NCI-H345 treated with DMSO at 0.1 percent for 48 hours (cell line): Measurements from ENCODE around the gene ALCAM.
"Not testable (repeated sequence)": the region's sequence is repeated elsewhere in the genome, so short reads cannot be mapped to it uniquely, and the experiment has no call there.

Experiments used
- DNase-seq: peaks from one replicate; lab custom pipeline; 2025; ENCODE audit not compliant: unreplicated experiment; lab: John Stamatoyannopoulos, UW

Gene ALCAM

DNA sequence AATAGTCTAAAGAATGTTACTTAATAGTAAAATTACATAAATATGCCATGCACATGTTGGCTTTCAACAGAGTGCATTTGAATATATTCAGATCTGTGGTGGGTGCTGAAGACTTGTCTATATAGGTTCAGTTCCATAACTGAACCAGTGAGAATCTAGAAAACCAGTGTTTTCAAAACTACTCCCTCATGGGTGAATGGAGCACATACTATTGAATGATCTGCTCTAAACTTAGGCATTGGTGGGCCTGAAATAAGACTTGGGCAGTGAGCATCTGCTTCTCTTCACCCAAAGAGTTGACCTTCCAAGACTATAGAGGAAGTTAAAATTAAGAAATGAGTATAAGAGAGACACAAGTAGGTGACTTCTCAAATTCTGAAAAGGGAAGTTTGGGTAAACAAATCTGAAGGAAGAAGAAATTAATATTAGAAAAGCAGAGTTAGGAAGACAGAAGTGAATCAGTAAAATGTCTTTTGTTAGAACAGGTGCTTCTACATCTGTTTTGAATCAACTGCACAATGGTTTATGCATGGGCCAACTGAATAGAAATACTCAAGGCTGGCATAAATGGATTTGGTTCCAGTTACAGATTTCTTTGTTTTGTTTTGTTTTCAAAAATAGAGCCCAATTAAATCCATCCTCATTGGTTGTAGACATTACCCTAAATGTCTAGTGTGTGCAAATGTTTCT lies 19.3 kb downstream of the ALCAM start:
- no peak for DNase-seq

DNA sequence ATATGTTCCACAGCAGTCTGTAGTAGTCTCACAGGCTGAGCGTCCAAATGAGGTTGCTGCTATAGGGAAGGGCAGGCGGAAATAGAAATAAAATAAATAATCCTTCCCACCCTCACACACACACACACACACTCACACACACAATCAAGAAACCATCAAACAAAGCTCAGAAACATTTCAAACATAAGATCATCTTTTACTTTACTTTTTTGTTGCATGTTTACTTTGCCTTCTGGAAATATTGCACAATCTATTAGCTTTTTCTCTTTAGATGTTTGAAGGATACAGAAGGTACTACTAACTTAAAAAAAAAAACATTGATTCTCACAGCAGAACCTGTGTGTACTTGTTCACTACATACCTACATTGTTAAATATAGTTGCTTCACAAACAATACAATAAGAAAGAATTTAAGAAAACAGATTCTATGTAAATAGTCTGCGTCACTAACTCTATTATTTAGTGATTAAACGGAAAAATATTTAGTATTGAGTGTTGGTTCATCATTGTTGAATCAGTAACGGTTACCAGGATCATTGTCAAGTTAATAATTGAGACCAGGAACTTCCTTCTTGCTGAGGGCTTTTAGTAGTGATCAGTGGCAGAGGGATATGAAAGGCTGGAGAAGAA lies 20.5 kb downstream of the ALCAM start:
- DNase-seq, result no peak

DNA sequence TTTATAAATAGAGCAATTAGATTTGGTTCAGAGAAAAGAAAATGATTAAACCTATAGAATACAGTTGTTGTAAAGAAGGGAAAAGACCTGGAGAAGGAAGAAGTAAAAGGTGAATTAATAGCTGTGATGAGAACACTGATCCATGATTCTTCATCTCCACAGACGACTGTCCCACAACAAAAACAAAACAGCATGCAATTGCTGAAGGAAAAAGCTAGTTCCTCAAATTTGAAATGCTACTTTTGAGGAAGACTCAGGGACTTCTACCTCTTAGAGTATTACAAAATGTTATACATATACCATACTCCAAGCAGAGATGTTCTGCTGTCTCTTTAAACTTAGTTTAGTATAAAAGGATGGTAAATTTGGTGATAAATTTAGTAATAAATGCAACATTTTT lies 21.5 kb downstream of the ALCAM start:
- no peak for DNase-seq

DNA sequence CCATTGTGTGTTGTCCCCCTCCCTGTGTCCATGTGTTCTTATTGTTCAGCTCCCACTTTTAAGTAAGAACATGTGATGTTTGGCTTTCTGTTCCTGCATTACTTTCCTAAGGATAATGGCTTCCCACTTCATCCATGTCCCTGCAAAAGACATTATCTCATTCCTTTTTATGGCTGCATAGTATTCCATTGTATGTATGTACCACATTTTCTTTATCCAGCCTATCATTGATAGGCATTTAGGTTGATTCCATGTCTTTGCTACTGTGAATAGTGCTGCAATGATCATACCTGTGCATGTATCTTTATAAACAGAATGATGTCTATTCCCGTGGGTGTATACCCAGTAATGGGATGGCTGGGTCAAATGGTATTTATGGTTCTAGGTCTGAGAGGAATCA lies 23.1 kb downstream of the ALCAM start:
- not testable (repeated sequence) for DNase-seq

DNA sequence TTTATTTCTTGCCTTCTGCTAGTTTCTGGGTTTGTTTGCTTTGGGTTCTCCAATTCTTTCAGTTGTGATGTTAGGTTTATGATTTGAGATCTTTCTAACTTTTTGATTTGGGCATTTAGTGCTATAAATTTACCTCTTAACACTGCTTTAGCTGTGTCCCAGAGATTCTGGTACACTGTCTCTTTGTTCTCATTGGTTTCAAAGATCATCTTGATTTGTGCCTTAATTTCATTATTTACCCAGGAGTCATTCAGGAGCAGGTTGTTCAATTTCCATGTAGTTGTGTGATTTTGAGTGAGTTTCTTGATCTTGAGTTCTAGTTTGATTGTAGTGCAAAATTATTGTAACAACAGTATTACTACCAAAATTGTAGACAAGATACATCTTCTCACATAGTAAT lies 25.9 kb downstream of the ALCAM start:
- not testable (repeated sequence) for DNase-seq

DNA sequence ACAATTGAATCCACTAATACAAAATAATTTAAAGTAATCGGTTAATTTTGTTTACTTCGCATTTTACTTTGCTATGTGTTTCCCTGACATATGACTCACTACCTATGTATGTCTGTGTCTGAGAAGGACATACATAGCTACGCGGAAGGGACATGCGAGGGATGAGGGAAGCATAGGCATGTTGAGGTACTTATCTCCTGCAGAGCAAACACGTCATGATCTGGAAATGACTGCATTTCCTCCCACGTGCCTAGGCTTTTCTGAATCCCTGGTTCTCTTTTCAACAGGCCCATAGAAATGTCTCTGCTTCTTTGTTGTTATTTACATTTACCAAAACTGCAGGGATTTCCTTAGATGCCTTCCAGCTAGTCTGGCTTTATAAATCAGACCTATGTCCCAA lies 27.5 kb downstream of the ALCAM start:
- DNase-seq, result no peak

DNA sequence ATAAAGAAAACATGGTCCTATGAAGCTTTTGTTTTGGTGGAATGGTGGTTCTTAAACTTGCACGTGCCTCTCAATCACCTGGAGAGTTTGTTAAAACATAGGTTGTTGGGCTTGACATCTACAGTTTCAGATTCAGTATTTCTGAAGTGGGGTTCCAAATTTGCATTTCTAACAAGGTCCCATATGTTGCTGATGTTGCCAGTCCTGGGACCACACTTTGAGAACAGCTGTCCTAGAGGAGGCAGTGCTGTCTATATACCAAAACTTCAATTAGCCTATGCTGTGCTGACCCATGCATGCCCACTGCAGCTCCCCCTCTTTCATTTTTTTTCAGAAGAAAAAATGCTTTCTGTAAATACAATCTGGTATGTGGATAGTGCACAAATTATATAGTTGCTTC lies 31.3 kb downstream of the ALCAM start:
- no peak for DNase-seq

DNA sequence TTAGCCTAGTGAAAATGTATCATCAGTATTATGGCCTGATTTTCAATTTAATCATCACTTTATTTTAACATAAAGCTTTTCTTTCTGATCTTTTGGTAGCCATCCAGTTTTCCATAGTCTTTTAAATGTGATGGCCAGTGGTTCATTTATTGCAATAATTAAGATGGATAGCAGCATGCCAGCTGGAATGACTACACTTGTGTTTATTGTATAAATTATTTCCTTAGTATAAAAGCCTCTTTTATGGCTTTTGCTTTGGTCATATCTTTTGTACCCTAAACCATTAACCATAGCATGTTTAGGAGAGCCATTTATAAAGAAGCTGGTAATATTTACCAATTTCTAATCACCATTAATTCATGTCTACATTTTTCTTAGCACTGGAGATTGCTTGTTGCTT lies 31.7 kb downstream of the ALCAM start:
- DNase-seq, result no peak

DNA sequence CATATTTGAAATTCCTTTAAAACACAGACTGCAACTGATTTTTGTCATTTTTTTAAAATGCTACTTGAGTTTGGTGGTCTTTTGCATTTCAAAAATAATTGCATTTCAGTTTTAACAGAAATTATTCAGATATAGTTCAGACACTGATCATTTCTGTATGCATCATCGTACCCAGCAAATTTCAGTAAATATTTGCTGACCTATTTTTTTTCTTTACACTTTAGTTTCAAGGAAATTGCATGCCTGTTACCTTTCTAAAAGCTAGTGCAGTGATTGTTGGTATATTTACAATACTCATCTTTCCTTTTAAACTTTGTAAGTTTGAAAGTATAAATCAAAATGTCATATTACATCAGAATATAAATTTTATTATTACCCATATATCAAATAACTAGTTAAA lies 32.4 kb downstream of the ALCAM start:
- no peak for DNase-seq

DNA sequence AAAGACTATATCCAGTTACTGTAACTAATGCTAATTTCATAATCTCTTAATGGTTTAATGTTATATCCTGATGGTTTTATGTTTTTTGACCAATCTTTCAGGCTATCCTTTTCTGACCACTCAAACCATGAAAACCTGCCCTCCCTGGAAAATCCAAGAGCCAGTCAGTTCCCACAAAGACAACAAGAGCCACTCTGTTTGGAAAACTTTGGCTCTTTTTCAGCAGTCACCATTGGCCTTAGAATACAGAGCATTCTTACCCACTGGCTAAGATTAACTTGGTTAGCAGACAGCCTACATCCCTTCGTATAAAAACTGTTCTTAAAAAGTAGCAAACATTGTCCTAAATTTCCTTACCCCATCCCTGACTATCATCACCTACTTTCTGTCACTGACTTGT lies 32.9 kb downstream of the ALCAM start:
- DNase-seq, result no peak

DNA sequence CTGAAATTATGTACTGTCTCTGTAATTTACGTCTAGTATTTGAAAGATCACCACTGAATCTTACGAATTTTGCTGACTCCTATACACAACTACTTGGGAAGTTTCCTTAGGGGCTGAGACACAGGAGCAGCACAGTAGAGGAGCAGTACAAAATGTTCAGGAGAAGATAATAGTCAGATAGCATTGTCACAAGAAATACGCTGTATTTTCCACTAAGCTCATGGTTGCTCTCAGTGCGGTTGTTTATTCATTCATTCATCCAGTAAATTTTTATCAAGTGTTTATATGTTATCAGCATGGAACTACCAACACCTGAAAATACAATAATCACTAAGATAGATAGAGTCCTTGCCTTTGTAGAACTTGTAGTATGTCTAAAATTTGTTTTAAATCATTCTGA lies 34.5 kb downstream of the ALCAM start:
- DNase-seq, result no peak

DNA sequence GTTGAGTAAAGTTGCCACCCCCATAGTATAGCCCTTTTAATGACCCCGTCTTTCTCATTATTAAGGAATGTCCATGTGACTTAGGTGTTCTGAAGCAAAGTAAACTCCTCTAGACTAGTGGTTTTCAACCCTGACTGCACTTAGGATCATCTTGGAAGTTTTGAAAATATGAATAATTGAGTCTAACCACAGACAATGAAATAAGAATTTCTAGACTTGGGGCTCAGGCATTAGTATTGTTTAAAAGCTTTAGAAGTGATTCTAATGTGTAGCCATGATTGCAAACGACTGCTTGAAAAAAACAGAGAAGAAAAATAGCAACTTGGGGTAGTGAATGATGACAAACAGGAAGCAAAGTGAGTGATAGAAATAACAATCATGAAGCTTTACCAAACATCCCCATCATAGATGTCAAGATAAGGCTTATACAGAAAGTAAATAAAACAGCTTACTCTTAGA lies 35.0 kb downstream of the ALCAM start:
- no peak for DNase-seq

DNA sequence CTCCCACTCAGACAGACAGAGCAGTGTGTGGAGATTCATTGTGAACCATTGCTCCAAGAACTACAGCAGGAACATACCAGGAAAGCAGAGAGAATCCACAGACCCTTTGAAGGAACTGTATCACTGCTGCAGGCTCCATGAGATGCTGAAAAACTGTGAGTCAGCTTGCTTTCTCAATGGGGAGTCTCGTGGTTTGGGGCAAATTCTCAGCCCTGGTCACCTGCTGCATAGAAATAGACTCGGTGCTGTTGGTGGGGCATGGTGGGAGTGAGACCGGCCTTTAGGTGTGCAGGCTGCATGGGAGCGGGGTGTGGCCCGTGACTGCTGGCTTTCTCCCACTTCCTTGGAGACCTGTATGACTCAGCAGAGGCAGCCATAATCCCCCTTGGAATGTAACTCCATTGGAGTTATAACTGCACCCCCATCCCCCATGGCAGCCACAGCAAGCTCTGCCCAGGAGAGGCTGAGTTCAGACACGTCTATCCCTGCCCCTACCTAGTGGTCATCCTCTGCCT lies 35.6 kb downstream of the ALCAM start:
- no peak for DNase-seq

DNA sequence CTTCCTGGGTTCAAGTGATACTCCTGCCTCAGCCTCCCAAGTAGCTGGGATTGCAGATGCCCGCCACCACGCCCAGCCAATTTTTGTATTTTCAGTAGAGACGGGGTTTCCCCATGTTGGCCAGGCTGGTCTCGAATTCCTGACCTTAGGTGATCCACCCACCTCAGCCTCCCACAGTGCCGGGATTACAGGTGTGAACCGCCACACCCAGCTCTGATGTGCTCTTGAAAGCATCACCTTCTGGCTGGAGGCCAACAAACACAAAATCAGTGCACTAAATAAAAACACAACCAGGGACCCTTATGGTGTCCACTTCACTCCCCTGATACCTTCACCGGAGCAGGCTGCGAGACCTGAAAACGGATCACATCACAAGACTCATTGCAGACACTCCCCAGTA lies 36.3 kb downstream of the ALCAM start:
- DNase-seq, result not testable (repeated sequence)

DNA sequence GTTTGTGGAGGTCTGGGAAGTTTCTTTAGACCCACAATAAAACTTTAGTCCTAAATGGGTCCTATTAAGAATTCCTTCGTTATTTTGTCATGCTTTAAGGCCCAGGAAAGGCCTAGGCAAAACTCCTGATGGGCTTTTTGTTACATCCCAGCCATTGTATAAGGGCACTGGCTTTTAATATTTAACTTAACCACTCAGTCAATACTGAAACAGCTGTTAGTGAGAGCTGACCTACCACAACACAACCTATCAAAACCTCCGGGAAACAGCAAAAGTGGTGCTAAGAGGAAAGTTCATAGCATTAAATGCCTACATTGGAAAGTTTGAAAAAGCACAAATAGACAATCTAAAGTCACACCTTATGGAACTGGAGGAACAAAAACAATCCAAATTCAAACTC lies 39.6 kb downstream of the ALCAM start:
- no peak for DNase-seq

DNA sequence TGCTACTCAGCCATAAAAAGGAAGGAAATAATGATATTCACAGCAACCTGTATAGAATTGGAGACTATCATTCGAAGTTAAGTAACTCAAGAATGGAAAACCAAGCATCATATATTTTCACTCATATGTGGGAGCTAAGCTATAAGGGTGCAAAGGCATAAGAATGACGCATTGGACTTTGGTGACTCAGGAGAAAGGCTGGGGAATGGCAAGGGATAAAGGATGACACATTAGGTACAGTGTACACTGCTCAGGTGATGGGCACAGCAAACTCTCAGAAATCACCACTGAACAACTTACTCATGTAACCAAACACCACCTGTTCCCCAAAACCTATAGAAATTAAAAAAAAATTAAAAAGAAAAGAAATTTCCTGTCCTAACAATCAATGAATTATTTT lies 42.7 kb downstream of the ALCAM start:
- DNase-seq, result no peak

DNA sequence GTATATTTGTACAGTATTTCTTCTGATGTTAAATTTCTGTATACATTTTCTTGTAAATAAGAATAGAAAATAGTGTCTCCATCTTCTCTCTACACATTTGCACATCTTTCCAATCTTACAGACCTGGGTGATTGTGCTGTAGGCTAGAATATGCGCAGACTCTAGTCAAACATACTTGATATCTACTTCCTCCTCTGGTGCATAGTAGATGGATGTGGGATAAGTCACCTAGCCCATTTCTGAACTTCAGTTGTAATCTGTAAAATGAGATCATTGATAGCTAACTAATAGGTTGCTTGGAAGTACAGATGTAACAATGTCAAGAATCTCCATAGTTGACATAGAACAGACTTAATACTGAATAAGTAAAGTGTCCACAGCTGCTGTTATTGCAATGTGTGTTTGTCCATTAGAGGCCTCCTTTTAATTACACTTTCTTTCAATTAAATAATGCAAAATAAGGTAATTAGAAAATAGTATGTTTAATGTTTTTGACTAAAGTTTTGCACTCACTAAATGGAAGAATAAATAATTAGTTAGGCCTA lies 46.7 kb downstream of the ALCAM start:
- DNase-seq, result no peak

DNA sequence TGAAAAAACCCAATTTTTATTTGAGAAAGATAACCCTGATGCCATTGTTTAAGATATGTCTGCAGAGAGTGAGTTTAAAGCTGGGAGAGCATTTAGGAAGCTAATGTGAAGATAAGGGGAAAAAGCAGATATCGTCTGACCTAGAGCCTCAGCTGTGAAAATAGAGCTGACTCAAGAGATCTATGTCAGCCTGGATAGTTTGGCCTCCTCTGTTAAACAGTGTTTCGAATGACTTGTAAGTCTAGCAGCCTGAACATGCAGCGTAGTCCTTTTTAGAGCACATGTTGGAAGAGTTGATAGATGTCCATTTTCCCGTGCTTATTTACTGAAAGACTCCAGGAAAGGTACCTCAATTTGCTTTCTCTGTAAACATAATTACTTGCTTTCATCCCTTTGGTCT lies 48.1 kb downstream of the ALCAM start:
- DNase-seq, result no peak

DNA sequence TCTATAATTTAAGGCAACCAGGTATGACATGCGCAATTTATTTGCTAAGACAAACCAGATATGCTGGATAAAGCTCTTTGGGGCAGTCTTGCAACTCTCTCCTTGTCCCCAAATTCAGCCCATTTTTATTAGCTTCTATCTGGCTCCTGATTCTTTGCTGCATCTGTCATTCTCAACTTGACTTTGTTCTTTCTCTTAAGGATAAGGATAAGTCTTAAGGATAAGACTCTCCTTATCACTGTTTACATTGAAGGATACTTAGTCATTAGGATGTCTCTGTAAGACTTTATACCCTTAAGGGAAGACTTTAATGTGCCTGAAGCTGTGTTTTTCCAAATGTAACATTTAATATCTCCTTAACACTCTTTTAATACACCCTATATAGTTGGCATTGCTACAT lies 49.2 kb downstream of the ALCAM start:
- DNase-seq, result no peak

DNA sequence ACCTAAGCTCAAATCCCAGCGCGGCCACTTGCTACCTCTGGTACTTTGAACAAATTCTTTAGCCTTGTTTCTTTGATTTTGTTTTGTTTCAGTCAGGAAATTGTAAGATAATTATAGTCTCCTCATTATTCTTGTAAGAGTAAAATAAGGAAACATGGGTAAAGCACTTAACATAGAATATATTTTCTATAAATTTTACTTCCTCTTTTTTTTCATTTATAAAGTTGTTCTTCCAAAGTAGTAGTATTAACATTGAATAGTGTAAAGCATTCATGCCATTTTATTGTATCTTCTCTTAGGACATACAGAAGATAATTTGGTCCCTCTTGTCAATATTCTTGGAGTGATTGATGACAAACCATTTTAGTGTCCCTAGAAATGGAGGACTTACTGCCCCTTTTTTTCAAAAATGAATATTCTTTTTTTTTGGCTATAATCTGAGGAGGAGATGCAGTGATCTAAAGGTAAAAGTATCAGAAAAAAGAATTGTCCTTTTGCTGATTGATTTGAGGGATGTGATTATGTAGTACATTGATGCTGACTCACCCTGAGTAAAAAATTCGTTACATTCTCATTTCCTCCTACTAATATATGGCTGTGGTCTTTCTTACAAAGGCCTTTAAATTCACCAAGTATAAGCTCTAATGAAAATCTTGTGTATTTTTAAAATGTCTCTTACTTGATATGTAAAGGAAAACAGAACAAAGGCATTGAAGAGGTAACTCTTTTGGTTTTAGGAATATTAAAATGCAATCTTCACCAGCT lies 51.0 kb downstream of the ALCAM start:
- DNase-seq, result no peak

DNA sequence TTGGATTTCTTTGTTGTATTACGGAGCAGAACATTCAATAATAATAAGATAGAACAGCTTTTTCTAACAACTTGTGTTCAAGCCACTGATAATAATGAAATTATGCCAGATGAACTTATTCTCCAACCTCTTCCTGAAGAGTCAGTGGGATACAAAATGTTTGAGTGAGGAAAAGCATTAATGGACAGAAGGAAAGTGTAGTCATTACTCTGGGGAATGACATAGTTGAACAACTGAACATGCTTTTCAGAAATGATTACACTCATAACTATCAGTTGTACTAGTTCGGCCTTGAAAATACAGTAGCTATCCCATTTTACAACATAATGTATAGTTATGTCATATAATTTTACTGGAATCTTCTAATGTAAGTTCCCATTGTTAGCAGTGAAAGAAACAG lies 55.9 kb downstream of the ALCAM start:
- DNase-seq, result no peak

DNA sequence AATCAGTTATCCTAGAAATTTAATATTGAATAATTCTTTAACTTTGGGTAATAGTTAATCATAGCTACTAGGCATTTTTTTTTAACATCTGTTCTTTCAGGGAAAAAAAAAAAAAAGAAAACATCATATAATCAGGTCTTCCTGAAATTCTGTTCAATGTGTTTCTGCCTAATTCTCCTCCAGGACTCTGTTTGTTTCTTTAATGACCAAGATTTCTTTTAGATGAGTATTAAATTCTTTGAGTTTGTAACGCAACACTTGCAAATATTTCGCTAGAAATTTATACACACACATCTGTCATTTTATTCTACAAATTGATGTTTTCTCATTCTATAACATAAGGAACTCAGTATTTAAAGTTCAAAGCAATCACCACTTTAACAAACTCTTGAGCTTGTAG lies 56.7 kb downstream of the ALCAM start:
- DNase-seq, result no peak
